TTC549 (cell line): ENCODE data around the gene CFAP99.
"Not testable (repeated sequence)": the region's sequence is repeated elsewhere in the genome, so short reads cannot be mapped to it uniquely, and the experiment has no call there.

Experiments used
- FAIRE-seq: peaks from 2 replicates; lab custom pipeline; 2012; peaks lifted over from hg19 to GRCh38; lab: Jason Lieb, UNC

Gene CFAP99

GRCh38 chr4:2418650-2419571, at the start of gene CFAP99:
CFAP99 (plus strand) TSS chr4:2418955.
- FAIRE-seq = no peak

GRCh38 chr4:2370597-2371320, 48.0 kb upstream of the CFAP99 start:
- no peak for FAIRE-seq

GRCh38 chr4:2371765-2372487, 46.8 kb upstream of the CFAP99 start:
- no peak for FAIRE-seq

GRCh38 chr4:2372488-2373030, 46.2 kb upstream of the CFAP99 start:
- no peak for FAIRE-seq

GRCh38 chr4:2373532-2373931, 45.2 kb upstream of the CFAP99 start:
- no peak for FAIRE-seq

- FAIRE-seq = no peak
Measured at GRCh38 chr4:2375427-2375826, 43.3 kb upstream of the CFAP99 start.

GRCh38 chr4:2377241-2377640, 41.5 kb upstream of the CFAP99 start:
- FAIRE-seq = no peak

- no peak for FAIRE-seq
Measured at GRCh38 chr4:2378401-2378800, 40.4 kb upstream of the CFAP99 start.

- FAIRE-seq = no peak
Measured at GRCh38 chr4:2378898-2379297, 39.9 kb upstream of the CFAP99 start.

GRCh38 chr4:2380589-2380988, 38.2 kb upstream of the CFAP99 start:
- FAIRE-seq = not testable (repeated sequence)

GRCh38 chr4:2382769-2383202, 36.0 kb upstream of the CFAP99 start:
- FAIRE-seq = not testable (repeated sequence)

- not testable (repeated sequence) for FAIRE-seq
Measured at GRCh38 chr4:2383220-2383631, 35.5 kb upstream of the CFAP99 start.

GRCh38 chr4:2383760-2384159, 35.0 kb upstream of the CFAP99 start:
- no peak for FAIRE-seq

GRCh38 chr4:2384245-2384644, 34.5 kb upstream of the CFAP99 start:
- FAIRE-seq = no peak

GRCh38 chr4:2385516-2385915, 33.2 kb upstream of the CFAP99 start:
- FAIRE-seq = no peak

- FAIRE-seq = no peak
Measured at GRCh38 chr4:2386717-2387116, 32.0 kb upstream of the CFAP99 start.

- no peak for FAIRE-seq
Measured at GRCh38 chr4:2387218-2387617, 31.5 kb upstream of the CFAP99 start.

- no peak for FAIRE-seq
Measured at GRCh38 chr4:2387829-2388228, 30.9 kb upstream of the CFAP99 start.

- FAIRE-seq = no peak
Measured at GRCh38 chr4:2388429-2389182, 30.1 kb upstream of the CFAP99 start.

- no peak for FAIRE-seq
Measured at GRCh38 chr4:2389691-2390090, 29.1 kb upstream of the CFAP99 start.

GRCh38 chr4:2390146-2390545, 28.6 kb upstream of the CFAP99 start:
- FAIRE-seq = no peak
